Body of pancreas (tissue), 4 donors: ENCODE results near the gene ISYNA1. TPM values are rescaled to one million over a fixed set of nuclear protein-coding genes. Genes with fewer than 3 reads are reported as not detected.

ENCODE experiments used
- ATAC-seq: fragments of 150-250 bp; one replicate; pipeline ENCODE4 v1.9.1; 2016
- DNase-seq, 4 donors: peaks; one replicate each; pipeline ENCODE4 v3.0.0-alpha.2; 2019
- H3K27ac ChIP-seq, 4 donors: fragments of 200-600 bp; sonication (generic); 1 replicate in 3 of 4; 2 replicates in 1 of 4; pipeline versions ENCODE4 v1.5.1 to v1.6.1; 2016 to 2019; ENCODE audit warnings: mild to moderate bottlenecking in 1 of 4, mixed read lengths in 1 of 4, moderate library complexity in 1 of 4
- H3K27me3 ChIP-seq, 2 donors: fragments of 200-600 bp; sonication (generic); one replicate each; pipeline ENCODE4 v1.6.0; 2016; ENCODE audit warnings: mild to moderate bottlenecking in 1 of 2
- H3K36me3 ChIP-seq, 2 donors: fragments of 200-600 bp; sonication (generic); replicated peaks in 1 of 2; 2 replicates each; pipeline ENCODE4 v1.5.1; 2016; ENCODE audit warnings: low read depth in 2 of 2; ENCODE audit not compliant: insufficient read depth in 1 of 2
- H3K4me1 ChIP-seq: fragments of 200-600 bp; sonication (generic); one replicate; pipeline ENCODE4 v1.6.0; 2016
- H3K4me3 ChIP-seq, 2 donors: fragments of 200-600 bp; sonication (generic); 1 replicate in 1 of 2; 2 replicates in 1 of 2; pipeline ENCODE4 v1.5.1; 2016 to 2019
- H3K9me3 ChIP-seq, 3 donors: fragments of 200-600 bp; sonication (generic); 1 replicate in 2 of 3; 2 replicates in 1 of 3; pipeline ENCODE4 v1.5.1; 2016
- CTCF ChIP-seq, 7 experiments: fragments of 450-650 bp in 4 of 7; fragments of 200-600 bp in 3 of 7; sonication (generic) in 3 of 7; IDR thresholded peaks; one replicate each; pipeline ENCODE4 v1.5.1; 2016 to 2019; ENCODE audit warnings: antibody characterized with exemption in 7 of 7
- POLR2A ChIP-seq, 3 donors: fragments of 450-650 bp; IDR thresholded peaks; one replicate each; pipeline ENCODE4 v1.6.1; 2016; ENCODE audit warnings: antibody characterized with exemption in 3 of 3, mild to moderate bottlenecking in 2 of 3
- WGBS, 2 donors: methylation state at CpG; one replicate each; pipeline ENCODE4 v1.1.5; 2017; 5-methylcytosine and 5-hydroxymethylcytosine counted together
- intact Hi-C: fragments of 100-400 bp; cut with DNase I; formaldehyde crosslinking; loops from one replicate; pipeline ENCODE4 v1.15.1; 2023
- total RNA-seq, 2 donors: library from RNA; depleted of rRNA; stranded (reverse); fragments of >200 nt; gene quantifications; one replicate each; pipeline ENCODE4 v1.1.0, GENCODE V29; 2016

The ISYNA1 gene
- total RNA-seq, 2 donors from 2014 or later, result 52.7 to 72.8 TPM

GRCh38 chr19:18444513-18444912 is 6.6 kb upstream of the ISYNA1 start:
- intact Hi-C loops, result no loop called here
- Histone ChIP-seq H3K9me3 (no peaks in the 10 kb centered on the region), H3K4me3 (no peak overlapping the region), H3K27ac (no peak overlapping the region), H3K36me3 (peaks cover 25 to 26% of the 10 kb centered on the region in 2 donors), H3K4me1 (peaks cover 24% of the 10 kb centered on the region), H3K27me3 (no peaks in the 10 kb centered on the region)
- ATAC-seq (no peak), DNase-seq (no peak)
- WGBS, 2 donors, result 87 to 94% methylated on average over 3 to 18 of the region's 19 CpGs
- TF ChIP-seq POLR2A (IDR thresholded peaks at IDR 0.05) (no peak), CTCF (IDR thresholded peaks at IDR 0.05) (no peak)

- intact Hi-C loops, result no loop called here
- 89 to 92% methylated on average over 9 to 11 of the region's 11 CpGs for WGBS, 2 donors
Measured at GRCh38 chr19:18443831-18444230, 5.9 kb upstream of the ISYNA1 start.

GRCh38 chr19:18443406-18443805 is 5.5 kb upstream of the ISYNA1 start:
- H3K36me3 ChIP-seq, result peaks cover 21 to 24% of the 10 kb centered on the region in 2 donors
- no peak for TF ChIP-seq POLR2A (IDR thresholded peaks at IDR 0.05)
- TF ChIP-seq CTCF (IDR thresholded peaks at IDR 0.05), result no peak

More at GRCh38 chr19:18443831-18444230, 5.9 kb upstream of the ISYNA1 start:
- H3K27me3 ChIP-seq, result no peaks in the 10 kb centered on the region
- no peaks in the 10 kb centered on the region for H3K9me3 ChIP-seq
- H3K4me3 ChIP-seq, result no peak overlapping the region
- DNase-seq (no peak), ATAC-seq (no peak)
- peaks cover 21 to 24% of the 10 kb centered on the region in 2 donors for H3K36me3 ChIP-seq
- H3K27ac ChIP-seq, result no peak overlapping the region
- no peak for TF ChIP-seq POLR2A (IDR thresholded peaks at IDR 0.05)
- no peak for TF ChIP-seq CTCF (IDR thresholded peaks at IDR 0.05)
- peaks cover 30% of the 10 kb centered on the region for H3K4me1 ChIP-seq

GRCh38 chr19:18442941-18443340 is 5.0 kb upstream of the ISYNA1 start:
- no peak for TF ChIP-seq CTCF (IDR thresholded peaks at IDR 0.05)
- no peak for TF ChIP-seq POLR2A (IDR thresholded peaks at IDR 0.05)
- no peak overlapping the region for H3K4me3 ChIP-seq
- intact Hi-C loops, result no loop called here
- H3K4me1 ChIP-seq, result peaks cover 39% of the 10 kb centered on the region
- H3K27ac ChIP-seq, result no peak overlapping the region
- no peaks in the 10 kb centered on the region for H3K27me3 ChIP-seq
- ATAC-seq (no peak), DNase-seq (no peak)
- 85 to 94% methylated on average over 12 of the region's 12 CpGs for WGBS, 2 donors
- peaks cover 21 to 24% of the 10 kb centered on the region in 2 donors for H3K36me3 ChIP-seq
- H3K9me3 ChIP-seq, result no peaks in the 10 kb centered on the region

More at GRCh38 chr19:18443406-18443805, 5.5 kb upstream of the ISYNA1 start:
- H3K27me3 ChIP-seq, result no peaks in the 10 kb centered on the region
- H3K27ac ChIP-seq, result no peak overlapping the region
- peaks cover 35% of the 10 kb centered on the region for H3K4me1 ChIP-seq
- DNase-seq, result no peak
- H3K9me3 ChIP-seq, result no peaks in the 10 kb centered on the region
- intact Hi-C loops, result no loop called here
- WGBS, 2 donors, result 100% methylated on average over 3 to 6 of the region's 6 CpGs
- ATAC-seq, result no peak
- no peak overlapping the region for H3K4me3 ChIP-seq
